22Rv1 (cell line): Measurements from ENCODE around the gene REG3A.

Experiments
- ZFX ChIP-seq: fragments of 450-650 bp; IDR thresholded peaks from 2 replicates; pipeline ENCODE4 v1.6.1; 2017; ENCODE audit warnings: antibody characterized with exemption, borderline replicate concordance
- TF ChIP-seq, protein P1 (sequence below): fragments of 450-650 bp; IDR thresholded peaks from 2 replicates; pipeline ENCODE4 v1.5.1; 2017; ENCODE audit warnings: mild to moderate bottlenecking

DNA sequence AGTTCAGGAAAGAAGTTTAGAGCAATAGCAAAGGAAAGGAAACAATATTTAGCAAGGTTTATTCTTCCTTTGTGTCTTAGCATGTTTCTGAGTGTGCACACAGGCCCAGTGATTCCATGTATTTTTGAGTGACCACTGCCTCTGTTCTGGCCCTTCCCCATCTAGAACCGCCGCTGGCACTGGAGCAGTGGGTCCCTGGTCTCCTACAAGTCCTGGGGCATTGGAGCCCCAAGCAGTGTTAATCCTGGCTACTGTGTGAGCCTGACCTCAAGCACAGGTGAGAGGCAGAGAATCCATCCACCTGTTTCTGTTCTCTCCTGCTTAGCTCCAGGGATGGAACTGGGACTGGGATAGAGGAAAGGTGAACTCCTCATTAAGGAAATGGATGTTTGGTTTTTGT is 36.9 kb downstream of the REG3A start:
- TF ChIP-seq, protein P1, sequence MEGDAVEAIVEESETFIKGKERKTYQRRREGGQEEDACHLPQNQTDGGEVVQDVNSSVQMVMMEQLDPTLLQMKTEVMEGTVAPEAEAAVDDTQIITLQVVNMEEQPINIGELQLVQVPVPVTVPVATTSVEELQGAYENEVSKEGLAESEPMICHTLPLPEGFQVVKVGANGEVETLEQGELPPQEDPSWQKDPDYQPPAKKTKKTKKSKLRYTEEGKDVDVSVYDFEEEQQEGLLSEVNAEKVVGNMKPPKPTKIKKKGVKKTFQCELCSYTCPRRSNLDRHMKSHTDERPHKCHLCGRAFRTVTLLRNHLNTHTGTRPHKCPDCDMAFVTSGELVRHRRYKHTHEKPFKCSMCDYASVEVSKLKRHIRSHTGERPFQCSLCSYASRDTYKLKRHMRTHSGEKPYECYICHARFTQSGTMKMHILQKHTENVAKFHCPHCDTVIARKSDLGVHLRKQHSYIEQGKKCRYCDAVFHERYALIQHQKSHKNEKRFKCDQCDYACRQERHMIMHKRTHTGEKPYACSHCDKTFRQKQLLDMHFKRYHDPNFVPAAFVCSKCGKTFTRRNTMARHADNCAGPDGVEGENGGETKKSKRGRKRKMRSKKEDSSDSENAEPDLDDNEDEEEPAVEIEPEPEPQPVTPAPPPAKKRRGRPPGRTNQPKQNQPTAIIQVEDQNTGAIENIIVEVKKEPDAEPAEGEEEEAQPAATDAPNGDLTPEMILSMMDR = no peak
- no peak for TF ChIP-seq ZFX
